Jurkat, Clone E6-1 (cell line): ENCODE results near the gene IL25.
"Not testable (repeated sequence)": the region's sequence is repeated elsewhere in the genome, so short reads cannot be mapped to it uniquely, and the experiment has no call there.

Experiments
- DNase-seq: peaks from one replicate; pipeline ENCODE4 v3.0.0-alpha.2; 2011; ENCODE audit warnings: low read depth, low spot score
- H3K4me3 ChIP-seq: 2 replicates; pipeline ENCODE4 v1.5.1; 2011; ENCODE audit warnings: mild to moderate bottlenecking, low read length, control low read depth, moderate library complexity

IL25 gene

DNA sequence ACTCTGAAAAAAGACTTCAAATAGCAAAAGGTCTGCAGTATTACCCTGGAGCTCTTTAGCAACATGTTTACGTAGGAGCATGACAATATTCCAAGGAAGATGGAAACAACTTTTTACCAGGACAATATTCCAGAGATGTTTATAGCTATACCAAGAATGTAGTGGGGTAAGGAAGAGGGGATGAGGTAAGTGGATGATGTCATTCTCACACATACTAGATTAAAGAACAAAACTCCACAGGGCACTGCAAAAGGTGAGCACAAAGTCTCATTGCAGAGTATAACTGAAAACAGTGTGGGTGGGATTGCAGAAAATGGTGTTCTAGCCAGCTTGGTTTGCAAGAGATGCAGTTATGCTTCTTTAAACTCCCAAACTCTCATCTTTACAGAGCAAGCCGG lies 12.6 kb downstream of the IL25 start:
- no peak overlapping the region for H3K4me3 ChIP-seq
- no peak for DNase-seq

DNA sequence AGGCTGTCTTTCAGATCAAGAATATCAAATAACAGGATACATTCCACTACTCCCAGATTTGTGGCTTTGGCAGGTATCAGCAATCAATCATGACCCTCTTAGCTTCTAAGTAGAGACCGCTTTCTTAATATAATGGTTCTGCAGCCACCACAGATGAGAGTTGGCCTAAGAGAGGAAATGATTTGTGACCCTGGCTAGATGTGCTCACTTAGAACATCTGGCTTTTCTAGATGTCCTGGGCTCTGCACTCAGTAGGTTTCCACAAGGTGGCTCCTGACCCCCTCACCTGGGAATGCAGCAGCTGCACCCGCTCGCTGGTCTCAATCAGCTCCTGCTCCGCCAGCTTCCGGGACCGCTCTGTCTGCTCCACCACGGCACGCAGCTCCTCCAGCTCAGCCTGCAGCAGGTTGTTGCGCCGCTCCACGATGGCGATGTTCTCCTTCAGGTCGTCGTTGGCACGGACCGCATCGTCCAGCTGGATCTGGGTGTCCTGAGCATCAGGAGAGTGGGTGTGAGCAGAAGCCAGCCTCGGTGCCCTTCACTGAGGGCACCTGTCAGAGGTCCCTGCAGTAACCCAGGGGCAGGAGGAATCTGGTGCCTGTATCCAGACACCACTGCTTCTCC lies 13.1 kb downstream of the IL25 start:
- no peak overlapping the region for H3K4me3 ChIP-seq
- no peak for DNase-seq

DNA sequence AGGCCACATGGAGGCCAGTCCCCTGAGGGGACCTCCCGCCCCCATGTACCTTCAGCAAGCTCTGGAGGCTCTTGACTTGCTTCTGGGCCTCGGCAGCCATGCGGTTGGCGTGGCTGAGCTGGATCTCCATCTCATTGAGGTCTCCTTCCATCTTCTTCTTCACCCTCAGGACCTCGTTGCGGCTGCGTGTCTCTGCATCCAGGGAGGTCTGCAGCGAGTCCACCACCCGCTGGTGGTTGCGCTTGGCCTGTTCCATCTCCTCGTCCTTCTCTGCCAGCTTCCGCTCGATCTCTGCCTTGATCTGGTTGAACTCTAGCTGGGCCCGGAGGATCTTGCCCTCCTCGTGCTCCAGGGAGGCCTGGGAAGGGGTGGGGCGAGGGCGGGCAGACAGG lies 13.7 kb downstream of the IL25 start:
- not testable (repeated sequence) for DNase-seq

DNA sequence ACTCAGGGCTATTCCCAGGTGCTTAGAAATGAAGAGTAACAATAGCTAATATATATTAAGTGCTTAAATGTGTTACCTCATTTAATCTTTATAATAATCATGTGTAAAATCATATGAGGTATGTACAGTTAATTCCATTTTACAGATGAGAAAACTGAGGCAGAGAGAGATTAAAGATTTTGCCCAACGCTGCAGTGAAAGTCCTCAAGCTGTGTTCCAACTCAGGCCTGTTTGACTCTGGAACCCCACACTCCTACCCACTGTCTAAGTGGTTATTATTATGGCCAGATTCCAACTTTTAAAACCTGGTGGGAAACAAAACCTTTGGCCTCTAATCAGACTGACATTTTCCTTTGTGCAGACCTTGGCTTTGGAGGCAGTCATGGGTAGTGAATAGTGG lies 14.4 kb downstream of the IL25 start:
- no peak for DNase-seq
- no peak overlapping the region for H3K4me3 ChIP-seq

More for the DNA sequence above, 13.7 kb downstream of the IL25 start:
- H3K4me3 ChIP-seq: not testable (repeated sequence)

DNA sequence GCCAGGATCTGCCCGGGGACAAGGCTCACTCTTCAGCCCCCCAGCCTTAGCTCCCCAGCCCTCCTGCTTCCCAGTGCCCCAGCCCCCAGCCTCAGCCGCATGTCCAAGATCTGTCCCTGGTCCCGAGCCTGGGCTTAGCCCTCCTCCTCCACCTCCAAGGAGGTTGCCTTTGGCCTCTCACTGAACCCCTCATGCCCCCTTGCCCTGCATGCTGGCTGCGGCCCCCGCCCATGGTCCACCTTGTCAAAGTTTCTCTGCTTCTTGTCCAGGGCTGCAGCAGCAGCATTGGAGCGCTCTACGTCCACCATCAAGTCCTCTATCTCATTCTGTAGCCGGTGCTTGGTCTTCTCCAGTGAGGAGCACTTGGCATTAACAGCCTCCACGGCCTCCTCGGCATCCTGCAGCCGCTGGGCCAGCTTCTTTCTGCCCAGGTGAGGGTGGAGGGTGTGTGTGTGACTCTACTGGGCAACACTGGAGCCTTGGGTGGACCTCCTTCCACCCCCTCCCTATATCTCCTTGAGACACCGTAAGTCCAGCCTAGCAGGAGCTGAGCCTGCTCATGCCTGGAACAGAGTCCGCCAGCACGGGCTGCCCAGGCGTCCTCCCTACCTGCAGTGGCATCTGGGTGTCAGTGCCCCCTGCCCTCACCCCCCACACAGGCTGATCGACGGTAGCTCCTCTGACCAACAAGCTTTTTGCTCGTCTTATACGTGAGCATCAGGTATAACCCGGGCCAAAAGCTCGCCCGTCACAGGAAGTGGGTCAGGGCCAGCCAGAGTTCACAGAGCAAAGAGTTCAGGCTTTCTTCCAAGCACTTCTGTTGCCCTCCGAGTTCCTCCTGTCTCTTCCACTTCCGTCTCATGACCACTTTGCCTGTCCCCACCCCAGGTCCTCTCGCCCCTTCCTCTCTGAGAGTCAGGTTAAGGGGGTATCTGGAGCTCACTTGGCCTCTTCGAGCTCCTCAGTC lies 15.6 kb downstream of the IL25 start:
- no peak for DNase-seq
- no peak overlapping the region for H3K4me3 ChIP-seq

DNA sequence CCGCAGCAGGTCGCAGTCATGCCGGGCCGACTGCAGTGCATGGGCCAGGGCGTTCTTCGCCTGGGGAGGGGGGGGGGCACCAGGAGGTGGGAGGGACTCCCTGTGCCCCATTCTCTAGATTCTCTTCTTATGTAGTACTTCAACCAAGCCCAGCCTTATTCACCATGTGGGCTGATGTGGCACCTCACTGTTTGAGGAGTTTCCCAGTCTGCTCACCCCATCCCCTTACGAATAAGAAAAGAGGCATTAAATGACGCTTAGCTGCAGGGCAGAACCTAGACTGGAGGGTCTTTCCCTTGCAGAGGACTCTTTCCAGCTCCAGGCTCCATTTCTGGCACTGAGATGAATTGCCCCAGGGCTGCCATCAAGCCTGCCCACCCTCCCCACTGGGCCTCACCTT lies 16.4 kb downstream of the IL25 start:
- no peak overlapping the region for H3K4me3 ChIP-seq
- DNase-seq: no peak

DNA sequence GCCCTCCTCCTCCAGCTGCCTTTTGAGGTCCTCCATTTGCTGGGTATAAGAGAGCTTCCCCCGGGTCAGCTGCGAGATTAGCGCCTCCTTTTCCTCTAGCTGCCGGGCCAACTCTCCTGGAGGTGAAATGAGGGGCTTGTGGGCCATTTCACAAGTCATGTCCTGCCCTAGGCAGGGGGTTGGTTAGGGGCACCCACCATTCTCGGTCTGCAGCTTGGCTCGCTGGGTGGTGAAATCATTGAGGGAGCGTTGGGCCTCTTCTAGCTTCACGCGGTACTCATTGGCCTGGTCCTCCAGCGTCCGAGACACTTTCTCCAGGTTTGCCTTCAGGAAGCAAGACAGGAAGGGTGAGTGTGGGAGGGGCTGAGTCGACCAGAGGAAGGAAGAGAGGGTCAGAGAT lies 16.8 kb downstream of the IL25 start:
- no peak for DNase-seq
- no peak overlapping the region for H3K4me3 ChIP-seq

DNA sequence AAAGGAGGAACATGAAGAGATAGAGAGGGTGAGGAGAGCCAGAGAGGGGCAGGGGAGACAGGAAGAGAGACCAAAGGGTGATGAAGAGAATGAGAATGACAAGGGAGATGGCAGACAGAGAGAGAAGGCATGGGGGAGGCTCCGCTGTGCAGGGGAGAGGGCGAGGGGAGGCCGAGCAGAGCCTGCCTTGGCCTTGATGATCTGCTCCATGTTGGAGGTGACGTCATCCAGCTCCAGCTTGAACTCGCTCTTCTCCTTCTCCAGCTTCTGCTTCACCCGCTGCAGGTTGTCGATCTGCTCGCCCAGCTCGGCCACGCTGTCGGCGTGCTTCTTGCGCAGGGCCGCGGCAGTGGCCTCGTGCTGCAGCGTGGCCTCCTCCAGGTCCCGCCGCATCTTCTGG lies 17.3 kb downstream of the IL25 start:
- not testable (repeated sequence) for DNase-seq, H3K4me3 ChIP-seq

DNA sequence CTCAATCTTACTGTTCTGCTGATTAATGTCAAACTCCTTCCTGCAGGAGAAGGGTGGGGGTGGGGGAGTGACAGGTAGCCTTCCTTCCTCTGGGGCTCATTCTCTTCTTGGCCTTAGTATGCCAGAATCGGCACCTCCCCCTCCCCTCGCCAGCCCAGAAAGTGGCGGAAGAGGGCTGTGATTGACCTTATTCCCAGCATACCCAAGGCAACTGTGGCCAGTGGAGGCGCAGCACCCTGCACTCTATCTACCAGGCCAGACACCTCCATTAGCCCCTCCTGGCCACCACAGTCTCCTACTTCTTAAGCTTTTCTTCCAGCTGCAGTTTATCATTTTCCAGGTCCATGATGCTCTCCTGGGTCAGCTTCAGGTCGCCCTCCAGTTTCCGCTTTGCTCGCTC lies 20.0 kb downstream of the IL25 start:
- no peak overlapping the region for H3K4me3 ChIP-seq
- DNase-seq: no peak

DNA sequence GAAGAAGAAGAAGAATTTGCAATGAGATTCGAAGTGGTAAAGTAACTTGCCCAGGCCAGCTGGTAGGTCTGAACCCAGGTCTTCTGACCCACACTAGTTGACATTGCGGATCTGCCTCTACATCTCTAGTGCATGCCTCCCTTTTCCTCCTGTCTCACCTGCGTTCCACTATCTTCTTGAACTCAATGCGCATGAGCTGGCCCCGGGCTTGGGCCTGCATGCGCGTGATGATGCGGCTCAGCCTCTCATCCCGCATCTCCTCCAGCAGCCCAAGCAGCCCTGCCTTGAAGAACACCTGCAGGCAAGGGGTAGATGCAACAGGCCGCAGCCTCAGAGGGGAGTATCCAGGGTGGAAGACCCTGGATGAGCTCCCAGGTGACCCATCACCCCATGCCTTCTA lies 23.5 kb downstream of the IL25 start:
- H3K4me3 ChIP-seq: no peak overlapping the region
- DNase-seq: no peak

DNA sequence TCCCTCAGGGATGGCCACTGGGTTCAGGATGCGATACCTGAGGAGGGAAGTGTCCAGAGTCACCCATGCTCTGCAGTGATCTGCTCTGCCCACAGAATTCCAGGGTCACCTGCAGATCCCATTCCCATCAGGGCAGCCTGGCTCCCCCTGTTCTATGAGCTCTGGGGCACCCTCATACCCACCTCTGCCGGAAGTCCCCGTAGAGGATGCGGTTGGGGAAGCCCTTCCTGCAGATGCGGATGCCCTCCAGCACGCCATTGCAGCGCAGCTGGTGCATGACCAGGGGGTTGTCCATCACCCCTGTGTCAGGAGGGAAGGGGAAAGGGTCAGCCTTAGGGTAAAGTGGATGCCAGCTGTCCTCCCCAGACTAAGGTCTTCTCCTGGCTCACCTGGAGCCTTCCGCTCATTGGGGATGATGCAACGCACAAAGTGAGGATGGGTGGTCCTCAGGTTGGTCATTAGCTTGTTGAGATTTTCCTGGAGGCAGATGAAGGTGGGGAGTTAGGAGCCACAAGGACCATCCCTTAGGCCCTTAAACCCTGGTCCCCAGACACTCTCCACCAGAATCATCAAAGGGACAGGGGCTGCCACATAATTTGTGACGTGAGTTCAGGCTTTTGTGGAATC lies 24.3 kb downstream of the IL25 start:
- H3K4me3 ChIP-seq: no peak overlapping the region
- DNase-seq: no peak

DNA sequence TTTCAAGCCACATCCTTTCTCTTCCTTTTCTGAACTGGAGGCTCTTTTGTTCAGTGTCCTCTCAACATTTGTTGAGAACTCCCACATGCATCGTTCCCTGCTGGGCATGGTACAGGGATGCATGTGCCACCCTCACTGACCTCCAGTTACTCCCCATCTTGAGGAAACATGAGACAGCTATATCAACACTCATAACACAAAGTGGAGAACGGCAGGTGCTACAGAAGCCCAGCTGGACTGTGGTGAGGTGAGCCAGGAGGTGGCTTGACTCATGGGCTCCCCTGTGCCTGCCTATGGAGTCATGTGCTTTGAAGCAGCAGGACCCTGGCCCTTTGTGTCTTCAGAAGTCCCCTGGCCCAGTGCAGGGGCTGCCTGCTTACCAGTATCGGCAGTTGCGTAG lies 25.7 kb downstream of the IL25 start:
- no peak overlapping the region for H3K4me3 ChIP-seq
- DNase-seq: no peak

DNA sequence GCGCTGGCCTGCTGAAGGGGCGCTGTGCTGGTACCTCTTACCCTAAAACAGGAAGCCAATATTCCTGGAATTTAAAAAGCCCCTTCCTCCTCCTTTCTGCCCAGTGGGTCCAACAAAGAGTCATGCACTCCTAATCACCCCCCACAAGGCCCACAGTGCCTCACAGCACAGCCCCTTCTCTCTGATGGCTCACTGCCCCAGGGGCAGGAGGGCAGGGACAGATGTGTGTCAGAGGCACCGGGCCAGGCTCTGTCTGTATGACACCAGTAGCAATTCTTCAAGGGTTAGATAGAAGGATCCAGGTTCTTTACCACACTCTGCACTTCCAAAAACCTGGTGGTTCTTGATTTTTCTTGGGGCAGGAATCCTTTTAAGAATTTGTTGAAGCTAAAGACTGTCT lies 26.5 kb downstream of the IL25 start:
- no peak for DNase-seq
- no peak overlapping the region for H3K4me3 ChIP-seq

DNA sequence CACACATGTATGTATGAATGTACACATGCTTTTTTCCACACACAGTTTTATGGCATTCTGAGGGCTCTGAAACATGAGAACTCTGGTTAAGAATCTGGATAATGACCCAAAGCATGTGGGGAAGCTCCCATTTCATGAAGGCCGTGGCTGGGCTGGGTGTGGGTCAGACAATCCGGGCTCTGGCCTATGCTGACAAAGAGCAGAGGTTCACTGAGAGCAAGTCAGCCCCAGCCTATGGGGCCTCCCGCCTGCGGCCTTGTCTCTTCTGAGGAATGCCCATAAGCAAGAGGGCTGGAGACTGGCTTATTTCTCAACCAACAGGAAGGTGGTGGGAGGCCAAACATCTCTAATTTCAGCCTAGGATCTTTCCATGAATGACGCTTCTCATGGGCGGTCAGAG lies 27.0 kb downstream of the IL25 start:
- DNase-seq: no peak
- H3K4me3 ChIP-seq: no peak overlapping the region

DNA sequence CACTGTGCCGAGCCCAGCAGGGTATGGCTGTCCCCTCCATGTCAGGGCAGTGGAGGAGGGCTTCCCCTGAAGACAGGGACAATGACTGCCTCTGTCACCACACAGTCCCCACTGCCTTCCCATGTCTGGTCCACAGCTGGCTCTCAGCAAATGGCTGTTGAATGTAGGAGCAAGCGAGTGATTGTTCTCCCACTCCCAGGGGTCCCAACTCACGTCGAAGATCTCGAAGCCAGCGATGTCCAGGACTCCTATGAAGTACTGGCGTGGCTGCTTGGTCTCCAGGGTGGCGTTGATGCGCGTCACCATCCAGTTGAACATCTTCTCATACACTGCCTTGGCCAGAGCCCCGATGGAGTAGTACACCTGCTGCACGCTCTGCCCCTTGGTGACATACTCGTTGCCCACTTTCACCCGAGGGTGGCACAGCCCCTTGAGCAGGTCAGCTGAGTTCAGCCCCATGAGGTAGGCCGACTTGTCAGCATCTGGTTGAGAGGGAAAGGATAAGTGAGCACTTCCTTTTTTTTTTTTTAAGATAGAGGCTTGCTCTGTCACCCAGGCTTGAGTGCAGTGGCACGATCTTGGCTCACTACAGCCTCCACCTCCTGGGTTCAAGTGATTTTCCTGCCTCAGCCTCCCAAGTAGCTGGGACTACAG lies 28.0 kb downstream of the IL25 start:
- not testable (repeated sequence) for DNase-seq, H3K4me3 ChIP-seq

DNA sequence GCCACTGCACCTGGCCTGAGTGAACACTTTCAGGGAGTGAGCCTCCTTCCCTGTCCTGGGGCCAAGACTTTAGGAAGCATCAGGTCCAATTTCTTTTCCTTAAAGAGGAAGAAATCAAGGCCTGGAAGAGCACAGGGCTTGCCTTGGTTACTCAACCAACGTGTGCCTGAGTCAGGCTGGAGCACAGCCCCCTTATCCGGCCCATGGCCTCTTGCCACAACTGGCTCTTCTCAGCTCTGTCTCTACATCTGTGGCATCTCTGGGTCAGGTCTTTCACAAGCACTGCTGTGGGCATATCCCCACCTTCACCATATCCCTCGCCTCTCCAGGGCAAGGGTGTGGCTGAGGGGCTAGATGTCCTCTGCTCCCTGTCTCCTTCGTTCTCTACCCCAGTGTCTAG lies 28.7 kb downstream of the IL25 start:
- H3K4me3 ChIP-seq: no peak overlapping the region

DNA sequence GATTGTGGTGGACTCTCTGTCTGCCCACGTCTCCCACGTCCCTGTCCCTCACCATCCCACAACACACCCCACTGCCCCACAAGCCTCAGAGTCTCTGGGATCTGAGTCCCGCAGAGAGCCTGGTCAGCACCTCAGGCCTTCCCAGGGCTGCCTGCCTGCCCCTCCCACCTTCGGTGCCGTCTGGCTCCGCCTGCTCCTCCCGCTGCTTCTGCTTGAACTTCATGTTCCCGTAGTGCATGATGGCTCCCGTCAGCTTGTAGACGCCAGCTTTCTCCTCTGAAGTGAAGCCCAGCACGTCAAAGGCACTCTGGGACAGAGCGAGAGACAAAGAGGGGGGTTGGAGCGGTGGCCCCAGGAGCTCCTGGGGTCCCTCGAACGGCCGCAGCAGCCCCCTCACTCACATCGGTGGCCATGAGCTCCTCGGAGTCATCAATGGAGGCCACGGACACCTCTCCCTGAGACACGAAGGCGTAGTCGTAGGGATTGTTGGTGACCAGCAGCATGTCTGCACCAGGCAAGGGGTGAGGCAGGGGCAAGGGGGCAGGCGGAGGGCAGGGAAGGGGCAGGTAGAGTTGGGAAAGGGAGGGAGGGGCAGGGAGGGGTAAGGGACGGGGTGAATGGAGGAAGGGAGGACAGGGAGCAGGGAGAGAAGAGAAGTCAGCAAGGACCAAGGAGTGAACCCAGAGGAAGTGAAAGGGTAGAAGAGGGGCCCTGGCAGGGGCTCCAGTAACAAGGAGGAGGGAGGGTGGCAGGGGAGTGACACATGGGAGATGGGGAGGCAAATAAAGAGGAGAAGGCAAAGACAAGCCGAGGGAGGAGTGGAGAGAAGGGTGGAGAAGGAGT lies 29.9 kb downstream of the IL25 start:
- no peak overlapping the region for H3K4me3 ChIP-seq
- no peak for DNase-seq

More for the DNA sequence above, 28.7 kb downstream of the IL25 start:
- no peak for DNase-seq

DNA sequence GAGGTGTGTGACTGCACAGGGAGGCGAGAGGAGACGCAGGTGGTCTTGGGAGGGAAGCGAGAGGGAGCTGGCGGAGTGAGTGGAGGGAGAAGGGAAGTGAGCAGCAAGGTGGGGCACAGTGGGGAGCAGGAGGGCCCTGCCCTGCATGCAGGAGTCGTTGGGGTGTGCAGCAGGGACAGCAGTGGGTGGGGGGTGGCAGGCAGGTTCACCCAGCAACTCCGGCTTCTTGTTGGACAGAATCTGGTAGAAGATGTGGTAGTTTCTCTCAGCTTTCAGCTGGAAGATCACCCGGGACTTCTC lies 30.5 kb downstream of the IL25 start:
- DNase-seq: no peak
- H3K4me3 ChIP-seq: no peak overlapping the region

DNA sequence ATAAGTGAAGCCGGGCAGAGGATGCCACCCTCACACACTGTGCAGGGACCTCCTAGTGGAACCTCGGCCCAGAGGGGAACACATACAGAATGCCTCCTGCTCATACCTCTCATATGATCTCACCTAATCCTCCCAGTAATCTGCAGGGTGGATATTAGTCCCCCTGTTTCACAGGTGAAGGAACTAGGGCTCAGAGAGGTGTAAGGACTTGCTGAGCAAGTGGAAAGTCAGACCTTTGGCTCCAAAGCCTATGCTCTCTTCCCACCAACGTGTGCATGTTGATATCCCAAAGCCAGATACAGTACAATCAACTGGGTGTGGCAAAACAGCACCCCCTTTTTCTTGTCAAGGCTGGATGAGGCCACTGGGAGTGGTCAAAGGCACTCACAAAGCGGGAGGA lies 31.3 kb downstream of the IL25 start:
- H3K4me3 ChIP-seq: no peak overlapping the region
- no peak for DNase-seq
